ENCODE measurements around the gene SPOCK1.

The SPOCK1 gene

DNA sequence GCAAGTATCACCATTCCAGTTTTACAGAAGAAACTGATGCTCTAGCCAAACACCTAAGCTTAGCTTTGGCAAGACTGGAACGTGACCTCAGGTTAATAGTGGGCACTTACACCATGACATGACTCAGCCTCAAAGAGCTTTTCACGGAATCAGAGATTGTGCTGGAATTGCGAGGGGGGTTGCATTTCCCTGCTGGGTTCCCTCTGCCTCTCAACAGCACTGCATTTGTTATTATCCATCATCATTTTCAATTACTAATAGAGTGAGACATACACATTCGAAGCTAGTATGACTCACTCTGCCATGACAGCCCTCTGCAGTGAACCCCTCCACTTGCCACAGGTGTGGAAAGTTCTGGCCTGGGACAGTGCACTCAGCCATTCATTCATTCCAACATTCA lies 8.0 kb downstream of the SPOCK1 start:
- ATAC-seq: no peak

DNA sequence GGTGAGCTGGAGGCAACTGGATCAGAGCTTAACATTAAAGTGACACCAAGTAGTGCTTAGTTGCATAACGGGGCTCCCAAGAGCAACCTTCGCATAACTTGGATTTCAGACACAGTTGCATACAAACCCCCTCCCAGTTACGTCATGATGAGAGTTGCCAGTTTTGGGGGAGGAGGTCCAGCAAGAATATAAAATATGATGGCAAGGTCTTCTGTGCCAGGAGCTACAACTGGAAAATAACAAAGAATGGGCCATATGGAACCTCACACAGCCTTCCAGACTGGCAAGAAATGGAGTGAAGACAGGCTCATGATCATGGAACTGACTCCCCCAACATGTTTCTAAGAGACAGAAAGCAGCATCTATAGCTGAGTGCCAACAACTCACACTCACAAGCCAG lies 8.5 kb downstream of the SPOCK1 start:
- ATAC-seq: no peak

DNA sequence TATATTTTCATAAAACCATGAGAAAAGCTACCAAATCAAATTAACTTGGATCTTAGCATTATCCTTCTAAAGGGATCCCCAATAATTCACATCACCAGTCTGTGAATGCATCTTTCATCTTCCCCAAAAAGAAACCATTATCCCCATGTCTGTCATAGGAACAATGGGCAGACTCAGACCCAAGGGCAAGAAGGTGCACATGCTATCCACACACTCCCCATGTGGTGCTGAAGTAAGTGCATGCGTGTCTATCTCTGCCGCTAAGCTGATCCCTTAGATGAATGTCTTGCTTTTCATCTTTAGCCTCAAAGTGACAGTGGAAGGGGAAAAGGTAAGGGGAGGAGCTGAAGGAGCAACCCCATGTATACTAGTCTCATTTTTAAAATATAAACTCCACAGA lies 10.2 kb downstream of the SPOCK1 start:
- no peak for ATAC-seq

DNA sequence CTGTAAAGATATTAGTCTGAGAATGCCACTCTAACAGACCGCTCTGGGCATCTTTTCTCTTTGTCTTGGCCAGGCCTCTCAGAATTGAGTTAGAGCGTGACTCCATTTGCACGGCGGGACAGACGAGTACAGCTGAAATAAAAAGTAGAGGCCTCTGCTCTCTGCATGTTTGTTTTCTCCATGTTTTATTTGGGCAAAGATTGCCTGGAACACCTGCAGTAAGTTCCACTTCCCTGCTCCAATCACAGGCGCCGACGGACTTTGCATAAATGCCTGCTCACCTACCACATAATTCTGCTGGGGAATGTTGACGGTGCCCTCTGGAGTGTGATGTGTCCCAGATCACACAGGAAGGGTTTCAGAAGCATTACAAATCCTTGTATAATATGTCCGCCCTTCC lies 10.6 kb downstream of the SPOCK1 start:
- no peak for ATAC-seq

DNA sequence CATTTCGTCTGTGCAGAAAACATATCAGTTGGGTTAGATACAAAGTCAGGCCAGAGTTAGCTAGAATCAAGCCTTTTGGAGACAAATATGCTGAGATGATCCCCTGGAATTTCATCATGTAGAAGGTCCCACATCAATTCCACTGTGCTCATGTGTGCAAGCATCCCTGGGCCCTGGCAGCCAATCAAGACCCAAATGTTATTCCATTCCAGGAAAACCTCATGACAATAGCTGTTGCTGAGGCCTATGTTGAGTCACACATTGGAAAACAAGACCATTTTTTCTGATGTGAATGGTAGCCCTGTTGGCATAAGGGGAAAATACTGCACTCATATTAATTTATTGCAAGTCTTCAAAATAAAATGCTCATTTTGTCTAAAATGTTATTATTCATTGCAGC lies 11.5 kb downstream of the SPOCK1 start:
- no peak for ATAC-seq

DNA sequence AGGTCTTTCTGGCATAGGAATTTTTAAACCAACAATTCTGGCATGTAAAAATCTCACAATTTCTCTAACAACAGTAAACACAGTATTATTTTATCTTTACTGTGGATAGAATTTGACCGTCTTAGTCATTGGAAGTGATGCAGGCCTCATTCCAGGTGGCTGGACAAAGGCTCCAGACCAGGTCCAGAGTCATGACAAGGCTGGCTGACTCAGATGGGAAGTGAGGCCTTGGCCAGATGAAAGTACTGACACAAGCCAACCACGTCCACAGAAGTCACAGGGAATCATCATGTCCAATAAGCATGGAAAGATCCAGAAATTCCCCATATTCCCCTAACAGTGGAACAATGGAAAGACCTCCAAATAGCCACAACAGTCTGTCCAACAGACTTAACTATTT lies 12.4 kb downstream of the SPOCK1 start:
- no peak for ATAC-seq

DNA sequence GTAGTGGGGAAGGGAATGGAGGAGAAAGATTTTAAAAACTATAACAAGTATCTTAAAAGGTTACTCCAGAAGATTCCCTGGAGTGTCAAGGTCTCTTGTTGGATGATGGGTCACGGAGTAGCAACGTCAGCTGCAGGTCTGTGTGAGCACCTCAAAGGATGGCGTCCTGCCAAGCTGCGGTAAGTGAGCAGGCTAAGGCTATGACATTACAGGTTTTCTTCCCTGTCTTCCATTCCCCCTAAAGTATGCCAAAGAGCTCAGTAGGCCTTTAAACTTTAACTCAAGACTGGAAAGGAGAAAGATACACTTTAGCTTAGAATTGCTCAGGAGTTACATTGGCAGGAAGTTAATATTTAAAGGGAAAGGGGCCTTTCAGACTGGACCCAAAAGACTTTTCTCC lies 17.5 kb downstream of the SPOCK1 start:
- no peak for ATAC-seq

DNA sequence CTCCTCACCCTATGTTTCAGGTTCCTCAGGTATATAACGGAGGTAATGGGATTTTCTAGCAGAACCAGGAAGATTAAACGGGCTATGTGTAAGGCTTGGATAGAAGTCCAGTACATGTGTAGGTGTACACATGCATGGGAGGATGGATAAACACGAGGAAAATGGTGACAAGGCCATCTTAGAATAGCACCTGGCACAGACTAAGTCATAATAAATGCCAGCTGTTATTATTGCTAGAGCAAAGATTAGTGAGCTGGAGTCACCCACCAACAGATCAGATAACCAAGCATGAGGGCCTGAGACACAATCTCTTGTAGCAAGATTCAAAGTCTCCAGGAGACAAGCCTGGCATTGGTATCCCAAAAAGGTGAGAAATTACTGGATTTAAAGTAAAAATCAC lies 21.1 kb downstream of the SPOCK1 start:
- ATAC-seq: no peak

DNA sequence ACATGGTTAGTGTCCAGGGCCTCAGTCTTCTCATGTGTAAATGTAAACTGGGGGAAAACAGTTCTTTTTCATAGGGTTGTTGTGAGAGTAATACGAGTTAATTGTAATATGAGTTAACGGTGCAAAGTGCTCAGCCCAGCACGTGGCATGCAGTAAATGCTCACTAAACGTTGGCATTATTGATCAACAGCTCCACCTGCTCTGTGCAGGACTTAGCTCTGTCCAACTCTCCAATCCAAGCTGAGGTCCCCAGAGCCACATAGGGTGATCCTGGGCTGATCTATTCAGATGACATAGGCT lies 28.3 kb downstream of the SPOCK1 start:
- no peak for ATAC-seq

DNA sequence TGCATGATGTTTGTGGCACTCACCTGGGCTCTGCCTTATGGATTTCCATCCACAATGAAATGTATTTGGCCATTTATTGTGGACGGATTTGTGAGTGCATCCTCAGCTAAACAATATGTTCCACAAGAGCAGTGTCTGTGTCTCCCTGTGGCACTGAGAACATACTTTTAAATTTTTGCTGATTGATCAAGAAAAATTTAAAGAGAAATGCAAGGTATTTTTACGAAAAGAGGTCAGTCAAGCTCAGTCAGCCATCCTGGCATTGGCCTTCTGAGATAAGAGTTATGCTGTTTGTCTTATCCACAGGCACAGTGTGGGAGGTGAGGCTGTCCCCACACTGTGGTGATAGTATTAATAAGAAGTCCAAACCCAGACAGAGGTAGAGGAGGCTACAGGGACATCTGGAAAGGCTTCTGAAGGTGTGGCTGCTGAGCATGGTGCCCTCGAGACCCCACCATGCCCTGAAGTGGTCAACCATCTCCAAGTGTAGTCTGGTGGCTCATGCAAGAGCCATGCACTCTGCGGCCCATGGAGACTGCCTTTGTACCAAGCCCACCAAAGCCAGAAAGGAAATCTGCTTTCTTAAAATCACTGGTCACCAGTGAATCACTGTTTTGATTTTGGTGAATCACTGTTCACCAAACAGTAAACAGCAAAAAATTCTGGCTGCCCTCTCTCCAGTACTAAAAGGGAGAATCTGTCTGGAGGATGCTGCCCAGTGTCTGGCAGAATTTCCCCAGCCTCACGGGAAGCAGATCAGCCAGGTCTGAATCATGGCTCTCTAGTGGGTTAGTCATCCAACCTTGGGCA lies 28.8 kb downstream of the SPOCK1 start:
- ATAC-seq: no peak

DNA sequence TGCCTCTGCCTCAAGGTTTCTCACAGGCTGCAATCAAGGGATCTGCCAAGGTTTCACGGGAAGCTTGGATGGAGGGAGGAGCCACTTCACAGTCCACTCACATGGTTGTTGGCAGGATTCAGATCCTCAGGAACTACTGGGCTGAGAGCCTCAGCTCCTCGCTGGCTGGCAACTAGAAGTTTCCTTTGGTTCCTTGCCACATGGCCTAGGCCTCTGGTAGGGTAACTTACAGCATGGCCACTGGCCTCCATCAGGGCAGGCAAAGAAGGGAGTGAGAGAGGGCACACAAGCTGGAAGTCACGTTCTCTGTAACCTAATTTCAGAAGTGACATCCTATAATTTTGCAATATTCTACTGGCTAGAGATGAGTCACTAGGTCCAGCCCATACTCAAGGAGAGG lies 32.2 kb downstream of the SPOCK1 start:
- no peak for ATAC-seq

DNA sequence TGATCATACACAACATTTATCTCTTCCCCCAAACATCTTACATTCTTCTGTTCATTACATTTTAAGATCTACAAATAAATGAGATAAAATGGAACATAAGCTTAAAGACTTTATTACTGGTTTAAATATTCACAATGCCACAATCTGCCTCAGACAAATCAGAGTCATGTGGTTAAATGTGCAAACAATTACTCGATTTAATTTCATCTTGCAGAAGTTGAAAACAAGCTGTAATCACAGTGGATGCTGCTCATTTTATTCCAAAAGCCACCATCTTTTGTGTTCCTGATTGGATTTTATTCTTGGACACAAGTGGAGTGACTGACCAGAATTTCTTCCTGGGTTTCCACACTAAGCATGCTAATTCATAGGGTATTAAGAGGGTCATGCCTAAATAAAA lies 33.2 kb downstream of the SPOCK1 start:
- no peak for ATAC-seq

DNA sequence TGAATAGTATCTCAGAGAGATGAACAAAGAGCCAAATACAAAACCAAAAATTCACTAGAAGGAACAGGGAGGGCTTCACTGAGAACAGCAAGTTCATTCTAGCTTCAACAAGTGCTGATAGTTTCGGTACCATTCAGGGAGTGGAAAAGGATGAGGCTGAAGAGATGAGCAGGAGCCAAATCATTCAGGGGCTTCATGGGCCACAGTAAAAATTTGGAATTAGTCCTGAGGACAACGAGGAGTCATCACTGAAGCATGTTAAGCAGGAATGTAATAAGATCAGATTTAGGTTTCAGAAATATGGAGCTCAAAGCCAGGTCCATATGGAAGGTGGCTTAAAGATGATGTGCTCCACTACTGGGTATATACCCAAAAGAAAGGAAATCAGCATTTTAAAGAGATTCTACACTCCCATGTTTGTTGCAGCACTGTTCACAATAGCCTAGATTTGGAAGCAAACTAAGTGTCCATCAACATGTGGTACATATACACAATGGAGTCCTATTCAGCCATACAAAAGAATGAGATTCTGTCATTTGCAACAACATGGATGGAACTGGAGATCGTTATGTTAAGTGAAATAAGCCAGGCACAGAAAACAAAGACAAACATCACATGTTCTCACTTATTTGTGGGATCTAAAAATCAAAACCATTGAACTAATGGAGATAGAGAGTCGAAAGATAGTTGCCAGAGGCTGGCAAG lies 36.2 kb downstream of the SPOCK1 start:
- no peak for ATAC-seq

DNA sequence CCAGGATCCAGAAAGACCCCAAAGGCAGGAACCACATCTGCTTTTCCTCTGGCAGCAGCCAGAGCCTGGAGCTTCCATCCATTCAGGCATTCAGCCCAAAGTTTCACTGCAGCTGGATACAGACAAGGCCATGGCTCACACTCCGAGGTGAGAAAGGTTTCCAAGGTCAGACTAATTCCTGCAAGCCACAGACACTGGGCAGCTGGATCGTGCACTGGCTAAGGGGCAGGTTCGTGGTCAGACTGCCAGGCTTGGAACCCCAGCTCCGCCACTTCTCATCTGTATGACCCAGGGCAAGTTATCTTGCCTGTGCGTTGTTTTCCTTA lies 36.9 kb downstream of the SPOCK1 start:
- ATAC-seq: no peak

DNA sequence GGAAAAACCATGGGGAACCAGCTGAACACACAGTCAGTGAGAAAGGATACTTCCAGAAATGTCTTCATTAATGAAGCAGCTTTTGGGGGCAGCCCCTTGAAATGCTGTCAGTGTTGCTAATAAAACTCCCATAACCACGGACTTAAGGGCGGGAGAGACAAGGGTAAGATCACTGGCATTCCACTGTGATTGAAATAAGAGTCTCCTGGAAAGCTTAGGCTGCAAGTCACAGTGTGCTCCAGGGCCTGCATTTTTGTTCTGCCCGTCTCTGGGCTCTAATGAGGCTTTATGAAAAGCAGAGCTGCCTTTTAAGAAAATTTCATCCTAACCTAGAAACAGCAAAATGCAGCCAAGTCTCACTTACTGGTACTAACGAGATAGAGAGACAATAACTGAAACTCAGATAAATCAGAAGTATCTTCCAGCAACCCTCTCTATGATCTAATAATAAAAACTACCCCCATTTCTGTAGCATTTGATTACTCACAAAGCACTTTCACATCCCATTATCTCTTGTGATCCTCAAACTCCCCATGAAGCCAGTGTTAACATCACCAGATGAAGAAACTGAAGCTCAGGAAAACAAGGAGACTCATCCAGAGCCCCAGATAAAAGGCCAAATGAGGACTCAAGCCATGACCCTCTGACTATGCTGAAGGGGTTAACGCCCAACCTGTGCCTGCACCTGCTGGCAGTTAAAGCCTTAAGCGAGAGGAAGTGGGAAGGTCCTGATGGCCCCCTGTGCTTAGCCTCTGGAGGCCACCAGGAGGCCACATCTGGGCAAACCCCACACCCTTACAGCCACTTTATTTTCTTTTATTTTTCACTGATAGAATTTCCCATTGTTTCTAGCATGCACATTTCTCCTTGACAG lies 37.5 kb downstream of the SPOCK1 start:
- ATAC-seq: no peak

DNA sequence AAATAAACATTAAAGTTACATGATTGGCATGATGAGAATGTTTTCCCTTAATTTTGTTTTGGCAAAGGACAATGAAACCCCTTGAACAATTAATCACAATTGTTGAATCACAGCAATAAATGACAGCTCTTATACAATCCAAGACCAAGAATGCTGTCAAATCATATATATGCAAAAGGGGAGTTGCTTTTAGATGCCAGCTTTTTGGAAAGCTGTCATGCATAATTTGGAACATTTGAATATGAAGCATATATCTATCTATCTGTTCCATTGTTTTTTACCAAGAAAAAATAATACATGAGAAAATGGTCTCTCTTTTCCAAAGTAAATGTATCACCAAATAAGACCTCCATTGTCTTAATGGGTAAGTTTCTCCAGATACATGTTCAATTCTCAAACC lies 44.5 kb downstream of the SPOCK1 start:
- no peak for ATAC-seq

DNA sequence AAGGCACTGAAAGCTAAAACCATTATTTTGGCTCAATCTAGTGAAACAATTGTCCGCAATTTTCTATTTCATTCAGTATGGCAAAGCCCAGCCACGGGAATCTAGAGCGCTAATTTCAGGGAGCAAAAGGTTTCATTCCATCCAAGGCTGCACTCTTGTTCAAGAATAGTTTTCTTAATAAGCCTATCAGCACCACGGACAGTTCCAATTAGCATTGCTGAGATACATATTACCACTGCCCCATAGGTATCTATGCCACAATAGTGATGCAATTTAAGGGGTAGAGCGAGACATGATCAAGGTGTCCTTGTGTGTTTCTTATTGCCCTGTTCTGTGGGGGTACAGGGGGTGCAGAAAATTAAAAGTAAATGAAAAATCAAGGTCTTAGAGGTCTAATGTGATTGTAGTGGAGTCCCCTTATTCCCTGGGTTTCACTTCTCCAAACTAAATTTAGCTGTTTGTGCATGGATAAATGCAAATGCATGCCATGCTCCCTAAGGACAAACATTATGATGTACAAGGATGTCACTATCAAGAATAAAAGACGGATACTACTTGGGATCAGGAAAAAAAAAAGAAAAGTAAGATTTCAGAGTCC lies 45.5 kb downstream of the SPOCK1 start:
- no peak for ATAC-seq

DNA sequence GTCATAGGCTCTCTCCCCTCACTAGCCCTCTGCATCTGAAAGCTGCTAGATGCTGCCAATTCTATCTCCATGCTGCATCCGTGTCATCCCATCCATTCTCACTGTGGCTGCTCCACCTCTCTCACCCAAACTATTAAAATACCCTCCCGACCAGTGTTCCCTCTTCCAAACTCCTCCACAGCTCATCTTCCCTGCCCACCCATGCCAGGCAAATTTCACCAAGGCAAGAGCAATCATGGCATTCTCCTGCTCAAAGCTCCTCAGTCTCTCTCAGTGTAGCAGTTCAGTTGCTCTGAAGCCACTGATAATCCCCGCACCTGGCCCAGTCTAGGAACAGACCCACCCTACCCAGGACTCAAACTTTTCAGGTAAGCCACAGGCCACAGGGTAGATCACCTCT lies 48.4 kb downstream of the SPOCK1 start:
- ATAC-seq: no peak

DNA sequence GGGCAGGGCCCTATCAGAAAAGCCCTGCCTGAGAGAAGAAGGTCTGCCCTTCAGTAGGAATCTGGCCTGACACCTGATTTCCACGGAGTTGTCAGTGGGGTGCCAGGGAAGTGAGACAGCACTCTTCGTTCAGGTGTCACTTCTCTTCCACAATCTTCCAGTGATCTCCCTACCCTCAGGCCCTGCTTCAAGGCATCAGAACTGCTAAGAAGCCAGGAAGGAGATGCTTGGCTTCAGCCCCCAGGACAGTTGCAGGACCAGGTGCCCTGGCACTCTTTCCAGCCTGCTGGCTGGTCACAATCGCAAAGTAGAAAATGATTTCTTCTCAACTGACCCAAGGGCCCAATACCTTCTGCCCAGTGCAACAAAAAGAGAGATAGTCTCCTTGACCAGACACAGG lies 50.3 kb downstream of the SPOCK1 start:
- no peak for ATAC-seq

DNA sequence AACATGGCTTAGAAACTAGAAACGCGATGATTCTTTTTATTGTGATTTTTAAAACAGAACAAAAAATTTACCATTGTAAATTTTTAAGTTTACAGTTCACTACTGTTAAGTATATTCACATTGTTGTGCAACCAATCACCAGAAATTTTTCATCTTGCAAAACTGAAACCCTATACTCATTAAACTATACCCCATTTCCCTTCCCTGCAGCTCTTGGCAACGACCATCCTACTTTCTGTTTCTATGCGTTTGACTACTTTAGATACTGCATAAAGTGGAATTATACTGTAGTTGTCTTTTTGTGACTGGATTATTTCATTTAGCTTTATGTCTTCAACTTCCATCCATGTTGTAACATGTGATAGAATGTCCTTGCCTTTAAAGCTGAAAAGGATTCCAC lies 52.5 kb downstream of the SPOCK1 start:
- ATAC-seq: no peak

DNA sequence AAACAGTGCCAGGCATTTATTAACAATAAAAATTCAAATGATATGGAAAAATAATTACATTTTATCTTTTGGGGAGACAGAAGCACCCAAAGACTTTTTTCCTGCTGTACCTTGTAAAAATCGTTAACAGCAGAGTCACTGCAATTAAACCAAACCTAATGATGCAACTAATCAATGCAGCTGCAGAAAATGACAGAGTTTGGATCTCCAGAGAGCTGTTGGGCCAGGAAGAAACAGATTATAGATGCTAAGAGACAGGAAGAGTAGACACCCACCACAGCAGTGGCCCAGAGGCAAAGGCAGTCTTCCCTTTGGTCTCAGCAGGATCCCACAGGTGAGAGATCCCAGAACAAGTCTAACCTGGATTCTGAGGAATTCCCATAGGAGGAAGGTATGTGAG lies 53.0 kb downstream of the SPOCK1 start:
- no peak for ATAC-seq

DNA sequence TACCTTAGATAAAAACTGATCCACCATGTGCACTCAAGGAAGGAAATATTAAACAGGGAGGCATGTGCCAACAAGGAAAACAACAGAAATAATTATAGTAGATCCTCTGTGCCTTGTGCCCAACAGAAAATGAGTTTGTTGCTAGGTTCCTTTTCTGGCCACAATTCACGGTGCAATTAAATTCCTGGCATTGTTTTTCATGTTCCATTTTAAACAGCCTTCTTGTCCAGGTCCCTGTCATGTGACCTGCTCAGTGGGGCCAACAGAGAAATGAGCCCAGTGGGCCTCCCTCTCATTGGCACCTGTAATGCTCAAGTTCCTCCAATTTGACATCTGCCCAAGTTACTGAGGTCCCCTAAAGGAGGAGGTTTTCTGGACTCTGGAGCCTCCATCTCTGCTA lies 56.5 kb downstream of the SPOCK1 start:
- ATAC-seq: no peak

DNA sequence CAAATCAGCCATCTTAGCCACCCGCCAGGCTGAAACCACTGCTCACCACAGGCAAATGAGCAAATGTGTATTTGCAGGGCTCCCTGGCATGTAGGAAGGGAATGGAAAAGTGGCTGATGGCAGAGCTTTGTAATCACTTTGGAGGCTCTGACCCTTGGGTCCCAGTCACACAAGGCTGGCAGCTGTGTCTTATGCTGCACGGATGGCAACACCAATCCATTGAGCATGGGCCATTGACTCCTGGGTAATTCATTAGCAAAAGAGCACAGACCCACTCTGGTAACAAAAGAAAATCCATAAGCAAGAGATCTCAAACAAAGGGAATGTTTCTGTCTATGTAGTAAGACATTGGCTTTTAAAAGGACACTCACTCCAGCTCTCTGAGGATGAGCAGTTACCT lies 57.6 kb downstream of the SPOCK1 start:
- ATAC-seq: no peak

DNA sequence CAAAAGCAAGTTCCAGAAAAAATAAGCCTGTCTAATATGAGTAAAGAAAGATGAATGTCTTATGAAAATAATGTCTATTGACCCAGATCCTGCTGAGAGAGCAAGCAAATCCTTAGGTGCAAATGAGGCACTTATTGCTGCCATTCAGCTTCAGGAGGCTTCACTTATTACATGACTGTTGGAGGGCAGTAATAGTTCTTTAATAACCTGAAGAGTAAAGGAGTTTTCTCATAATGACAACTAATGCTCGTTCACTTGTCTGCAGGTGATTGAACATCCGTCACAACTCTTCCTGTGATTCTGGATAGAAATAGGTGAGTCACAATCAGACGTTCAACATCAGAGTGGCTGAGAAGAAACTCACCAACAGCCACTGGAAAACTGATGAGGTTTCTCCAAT lies 58.3 kb downstream of the SPOCK1 start:
- no peak for ATAC-seq
